ENCODE results near the gene ALKBH8.

DNA sequence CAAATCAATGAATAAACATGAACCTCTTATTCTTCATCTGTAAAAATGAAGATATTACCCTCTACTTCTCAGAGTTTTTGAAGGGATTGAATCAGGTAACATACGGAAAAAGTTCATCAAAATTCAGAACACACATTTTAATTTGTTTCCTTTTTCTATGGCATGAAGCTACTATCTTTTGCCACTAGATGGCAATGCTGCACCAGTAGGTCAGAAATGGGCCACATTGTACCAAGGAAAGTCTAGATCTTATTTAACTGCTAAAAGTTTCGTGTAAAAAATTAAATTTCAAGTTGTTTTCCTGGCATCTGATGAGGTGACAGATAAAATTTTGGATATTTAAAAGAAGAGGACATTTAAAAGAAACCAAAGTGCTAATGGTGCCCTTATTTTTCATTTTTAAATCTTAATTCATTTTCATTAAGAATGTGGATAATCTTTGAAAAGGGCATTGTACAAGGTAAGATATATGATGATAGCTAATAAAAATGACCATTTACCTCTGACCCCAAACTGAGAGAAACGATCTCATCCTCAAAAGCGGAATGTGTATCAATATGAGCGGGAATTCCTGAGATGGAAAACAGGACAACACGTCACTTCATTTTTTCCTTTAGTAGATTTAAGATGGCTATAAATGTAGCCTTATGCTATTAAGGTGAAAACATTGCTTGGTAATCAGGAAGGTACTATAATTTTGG, 16.1 kb downstream of the ALKBH8 start:
- TF ChIP-seq EZH2 (IDR thresholded peaks at IDR 0.05; ENCODE audit: insufficient read depth, poor library complexity, severe bottlenecking) (no peak), EZH2phosphoT487 (IDR thresholded peaks at IDR 0.05; ENCODE audit: insufficient read depth, low read depth) (no peak)

Data from GM23248 (cell line).